GM21423 (cell line): ENCODE data around the gene MMP21.
A peak's percentile ranks its signal among the peaks of the same experiment; 100 is the strongest.

Source experiments
- ATAC-seq: cut with Tn5 transposase; IDR thresholded peaks from one replicate; pipeline ENCODE4 v1.9.1; 2021; ENCODE audit warnings: mild to moderate bottlenecking, moderate library complexity; ENCODE audit not compliant: unreplicated experiment

The MMP21 gene

DNA sequence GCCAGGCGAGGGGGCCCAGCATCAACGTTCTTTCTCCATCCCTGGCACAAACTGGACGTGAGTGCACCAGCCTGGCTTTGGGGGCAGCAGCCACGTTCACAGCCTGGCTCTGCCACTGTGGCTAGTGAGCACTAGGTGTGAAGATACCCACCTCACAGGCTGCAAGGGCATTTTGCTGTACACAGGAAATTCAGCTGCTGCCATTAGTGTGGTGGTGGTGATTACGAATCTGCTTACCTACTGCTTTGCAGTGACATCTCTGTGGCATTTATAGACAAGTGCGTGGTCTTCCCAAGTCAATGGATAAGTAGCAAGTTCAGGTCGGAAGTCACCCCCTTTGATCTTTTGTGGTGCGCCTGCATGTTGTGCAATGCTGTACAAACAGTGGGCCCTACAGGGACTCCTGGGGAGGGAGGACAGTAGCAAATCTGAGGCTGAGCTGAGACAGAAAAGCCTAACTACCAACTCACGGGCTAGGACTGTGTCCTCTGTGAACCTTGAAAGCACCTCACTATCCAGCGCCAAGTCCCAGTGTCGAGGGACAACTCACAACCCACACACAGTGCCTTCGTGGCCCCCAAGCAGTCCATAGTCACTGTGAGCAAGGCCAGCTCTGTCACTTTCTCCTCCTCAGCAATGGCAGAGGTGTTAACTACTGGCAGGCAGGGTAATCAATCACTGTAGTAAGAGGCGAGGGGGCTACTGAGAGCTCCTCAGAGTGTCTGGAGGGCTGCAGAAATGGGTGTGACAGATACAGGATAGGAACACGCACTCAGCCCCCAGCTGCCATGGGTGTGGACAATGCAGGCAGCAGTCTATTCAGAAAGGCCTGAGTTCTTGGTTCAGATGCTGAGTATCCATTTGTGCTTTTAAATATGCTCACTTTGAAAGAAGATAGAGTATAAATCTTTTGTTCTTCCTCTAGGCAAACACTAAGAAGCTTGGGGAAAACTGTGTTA lies 17.0 kb upstream of the MMP21 start:
- no peak for ATAC-seq

DNA sequence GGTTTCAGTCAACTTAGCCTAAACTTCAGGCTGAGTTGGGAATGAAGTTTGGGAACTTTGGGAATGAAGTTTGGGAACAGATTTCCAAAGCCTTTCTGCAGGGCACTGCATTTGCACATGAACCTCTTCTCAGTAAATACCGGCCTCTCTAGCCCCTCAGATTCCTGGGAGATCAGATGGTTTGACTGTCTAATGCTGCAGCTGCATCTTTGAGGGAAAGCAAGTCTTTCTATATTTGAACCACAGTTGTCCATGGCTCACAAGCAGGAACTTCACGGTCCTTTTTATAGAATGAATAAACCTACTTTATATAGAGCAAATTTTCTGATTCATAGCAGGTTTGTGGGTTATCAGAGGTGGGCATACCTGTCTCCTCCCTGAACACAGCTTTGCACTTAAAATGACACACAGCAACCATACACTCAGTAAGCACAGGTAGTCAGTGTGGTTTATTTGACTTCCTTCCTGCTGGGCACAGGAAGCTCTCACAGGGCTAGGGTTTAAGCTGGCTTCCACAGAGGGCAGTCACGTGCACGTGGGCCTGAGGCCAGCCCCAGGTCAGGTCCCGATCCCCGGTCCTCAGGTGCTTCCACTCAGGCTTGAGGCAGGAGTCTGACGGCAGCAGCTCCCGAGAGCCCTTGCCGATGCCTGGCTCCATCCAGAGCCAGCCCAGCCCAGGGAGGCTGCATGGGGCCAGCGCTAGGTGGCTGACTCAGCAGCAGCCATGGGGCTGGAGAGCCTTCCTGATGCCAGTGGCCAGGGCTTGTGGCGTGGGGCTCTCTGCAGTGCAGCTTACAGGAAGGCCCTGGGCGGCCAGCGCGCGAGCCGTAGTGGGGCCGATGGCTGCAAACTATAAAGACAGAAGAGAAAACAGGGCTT lies 12.8 kb upstream of the MMP21 start:
- no peak for ATAC-seq

DNA sequence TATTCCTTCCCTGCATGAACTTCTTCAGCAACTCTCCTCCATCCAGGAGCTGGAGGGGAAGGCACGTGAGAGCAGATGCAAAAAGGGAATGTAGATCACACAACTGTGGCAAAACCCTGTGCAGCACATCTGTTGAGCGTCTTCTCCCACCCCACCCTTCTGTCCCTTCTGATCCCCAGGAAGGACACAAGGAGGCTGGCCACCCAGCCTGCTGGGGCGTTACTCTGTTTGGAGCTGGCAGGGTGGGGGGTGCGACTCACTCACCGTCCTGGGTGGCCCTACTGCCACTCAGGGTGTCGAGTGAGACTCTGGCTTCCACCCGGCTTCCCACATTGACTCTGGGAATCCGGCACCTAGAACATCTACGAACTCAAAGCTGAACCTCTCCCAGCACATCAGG lies 10.2 kb upstream of the MMP21 start:
- no peak for ATAC-seq

DNA sequence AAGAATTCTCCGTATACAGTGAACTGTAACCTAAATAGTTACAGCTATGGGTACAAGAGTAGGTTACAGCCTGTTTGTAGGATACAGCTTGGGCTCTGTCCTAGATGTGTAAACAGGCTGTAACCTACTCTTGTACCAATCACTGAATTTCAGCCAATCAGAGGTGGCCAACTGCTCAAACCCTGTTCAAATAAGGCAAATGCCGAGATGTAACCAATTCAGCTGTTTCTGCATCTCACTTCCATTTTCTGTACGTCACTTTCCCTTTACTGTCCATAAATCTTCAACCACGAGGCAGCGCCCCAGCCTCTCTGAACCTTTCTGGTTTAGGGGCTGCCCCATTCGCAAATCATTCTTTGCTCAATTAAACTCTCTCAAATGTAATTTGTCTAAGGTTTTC lies 8.3 kb upstream of the MMP21 start:
- peak; percentile 85 for ATAC-seq

DNA sequence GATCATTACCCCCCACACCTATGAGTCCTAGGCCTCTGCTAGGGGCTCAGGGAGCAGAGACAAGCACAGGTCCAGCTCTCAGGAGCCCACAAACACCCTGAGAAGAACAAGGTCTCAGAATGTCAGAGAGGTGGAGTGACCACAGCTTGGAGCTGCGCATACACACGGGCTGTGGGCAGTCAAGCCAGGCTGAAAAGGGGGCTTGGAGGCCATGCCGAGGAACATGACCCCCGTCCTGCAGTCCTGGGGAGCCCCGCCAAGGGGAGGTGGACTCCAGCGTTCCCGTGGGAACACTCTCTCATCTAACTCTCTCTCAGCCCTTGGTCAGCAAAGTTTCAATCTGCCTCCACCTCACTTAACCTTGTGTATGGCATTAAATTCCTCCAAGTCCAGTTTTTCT lies 7.8 kb upstream of the MMP21 start:
- ATAC-seq = no peak

DNA sequence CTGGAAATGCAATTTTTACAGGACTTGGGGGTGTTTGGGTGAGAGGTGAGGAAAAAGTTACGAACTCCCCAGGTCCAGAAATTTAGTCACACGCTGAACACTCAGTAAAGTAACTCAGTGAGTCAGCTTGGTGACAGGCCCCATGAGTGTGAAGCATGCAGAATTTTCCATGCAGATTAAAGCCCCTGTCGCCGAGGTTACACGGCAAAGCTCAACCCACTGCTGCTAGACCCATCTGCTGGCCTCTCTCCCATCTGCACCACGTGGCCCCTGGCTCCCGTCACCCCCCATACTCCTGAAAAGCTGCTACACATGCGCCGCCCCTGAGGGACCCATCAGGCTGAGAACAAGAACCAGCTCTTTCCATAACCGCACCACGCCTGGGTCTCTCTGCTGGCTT lies 7.0 kb upstream of the MMP21 start:
- ATAC-seq = no peak

DNA sequence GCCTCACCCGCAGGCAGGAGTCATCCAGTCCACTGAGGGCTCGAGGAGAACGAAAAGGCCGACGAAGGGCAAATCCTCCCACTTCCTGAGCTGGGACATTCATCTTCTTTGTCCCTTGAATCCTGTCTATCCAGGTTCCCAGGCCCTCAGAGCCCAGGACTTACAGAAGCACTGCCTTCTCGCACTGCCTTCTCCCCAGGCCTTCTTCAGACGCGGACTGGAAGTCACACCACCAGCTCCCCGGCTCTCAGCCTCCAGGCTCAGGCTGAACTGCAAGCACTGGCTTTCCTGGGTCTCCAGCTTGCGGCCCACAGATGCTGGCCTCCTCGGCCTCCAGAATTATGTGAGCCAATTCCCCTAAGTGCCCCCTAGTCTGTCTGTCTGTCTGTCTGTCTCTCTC lies 6.4 kb upstream of the MMP21 start:
- no peak for ATAC-seq

DNA sequence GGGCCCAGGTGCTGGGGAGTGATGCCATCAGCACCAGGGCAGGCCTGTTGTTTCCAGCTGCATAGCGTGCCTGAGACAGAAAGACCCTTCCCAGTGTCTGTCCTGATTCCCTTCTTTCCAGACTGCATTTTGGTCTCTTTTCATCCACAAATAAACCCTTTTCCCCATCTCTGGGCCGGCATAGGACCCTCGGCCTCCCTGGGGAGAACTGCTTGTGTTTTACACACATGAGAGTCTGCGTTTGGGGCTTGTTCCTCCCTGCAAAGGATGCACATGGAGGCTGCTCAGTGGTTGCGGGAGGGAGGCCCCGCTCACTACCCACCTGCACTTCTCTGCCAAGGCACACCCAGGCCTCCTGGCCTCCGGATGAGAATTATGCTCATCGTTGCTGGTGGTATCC lies 5.8 kb upstream of the MMP21 start:
- no peak for ATAC-seq

DNA sequence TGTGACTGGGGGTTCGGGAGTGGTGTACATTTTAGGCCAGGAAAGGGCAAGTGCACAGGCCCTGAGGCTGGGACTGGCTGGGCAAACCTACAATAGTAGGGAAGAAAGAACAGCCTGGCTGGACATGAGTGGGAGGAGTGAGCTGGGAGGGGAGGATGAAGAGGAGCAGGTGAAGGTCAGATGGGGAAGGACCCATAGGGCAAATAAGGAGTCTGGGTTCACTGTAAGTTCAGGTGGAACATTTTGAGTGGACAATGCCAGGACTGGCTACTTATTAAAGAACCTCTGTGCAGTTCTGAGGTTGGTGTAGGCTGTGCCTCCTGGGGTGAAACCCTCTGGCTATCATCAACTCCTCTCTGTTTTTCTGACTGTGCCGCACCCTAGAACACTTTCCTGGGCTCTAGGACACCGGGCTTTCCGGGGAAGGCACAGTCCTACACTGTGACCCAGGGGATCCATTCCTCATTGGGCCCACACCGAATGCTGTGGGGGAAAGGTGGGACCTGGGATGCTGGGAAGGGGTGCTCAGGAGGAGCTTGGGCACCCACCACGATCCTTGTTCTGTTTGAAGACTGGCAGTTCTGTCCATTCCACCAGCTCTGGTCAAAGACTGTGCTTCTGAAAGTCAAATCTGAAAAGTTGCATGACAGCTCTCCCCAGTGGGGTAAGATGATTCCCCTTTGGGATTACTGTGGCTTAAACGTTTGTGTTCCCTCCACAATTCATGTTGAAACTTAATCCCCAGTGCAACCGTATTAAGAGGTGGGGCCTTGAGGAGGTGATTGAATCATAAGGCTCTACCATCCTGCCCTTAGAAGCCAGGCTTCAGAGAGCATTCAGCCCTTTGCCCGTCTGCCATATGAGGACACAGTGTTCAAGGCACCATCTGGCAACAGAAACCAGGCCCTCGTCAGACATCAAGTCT lies 4.0 kb upstream of the MMP21 start:
- ATAC-seq = no peak

DNA sequence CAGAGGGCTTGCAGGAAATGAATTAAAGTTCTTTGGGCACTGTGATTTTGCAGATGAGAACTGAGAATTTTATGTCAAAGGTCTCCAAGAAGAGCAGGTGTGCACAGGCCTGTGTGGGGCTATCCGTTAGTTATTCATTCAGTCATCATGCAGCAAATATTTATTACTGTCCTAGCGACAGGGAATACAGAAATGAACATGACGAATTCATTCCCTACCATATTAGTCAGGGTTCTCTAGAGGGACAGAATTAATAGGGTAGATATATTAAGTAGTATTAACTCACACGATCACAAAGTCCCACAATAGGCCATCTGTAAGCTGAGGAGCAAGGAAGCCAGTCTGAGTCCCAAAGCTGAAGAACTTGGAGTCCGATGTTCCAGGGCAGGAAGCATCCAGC lies 2.9 kb upstream of the MMP21 start:
- ATAC-seq = no peak

DNA sequence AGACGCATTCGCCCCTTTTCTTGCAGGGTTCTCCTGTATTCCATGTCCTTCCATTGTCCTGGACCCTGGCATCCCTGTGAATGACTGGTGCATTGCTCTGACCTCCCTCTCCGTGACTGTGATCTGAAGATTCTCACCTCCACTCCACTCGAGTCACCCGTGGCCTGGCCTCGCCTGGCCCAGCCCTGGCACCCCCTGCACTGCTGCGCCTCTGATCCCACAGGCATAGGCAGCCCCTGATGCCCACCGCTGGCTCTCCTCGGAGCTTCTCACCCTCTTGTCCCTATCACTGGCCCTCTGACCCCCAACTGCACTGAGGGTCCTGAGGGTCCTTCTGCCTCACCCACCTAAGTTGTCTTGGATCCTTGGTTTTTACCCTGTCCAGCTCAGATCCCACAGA lies 2.2 kb upstream of the MMP21 start:
- ATAC-seq = no peak

DNA sequence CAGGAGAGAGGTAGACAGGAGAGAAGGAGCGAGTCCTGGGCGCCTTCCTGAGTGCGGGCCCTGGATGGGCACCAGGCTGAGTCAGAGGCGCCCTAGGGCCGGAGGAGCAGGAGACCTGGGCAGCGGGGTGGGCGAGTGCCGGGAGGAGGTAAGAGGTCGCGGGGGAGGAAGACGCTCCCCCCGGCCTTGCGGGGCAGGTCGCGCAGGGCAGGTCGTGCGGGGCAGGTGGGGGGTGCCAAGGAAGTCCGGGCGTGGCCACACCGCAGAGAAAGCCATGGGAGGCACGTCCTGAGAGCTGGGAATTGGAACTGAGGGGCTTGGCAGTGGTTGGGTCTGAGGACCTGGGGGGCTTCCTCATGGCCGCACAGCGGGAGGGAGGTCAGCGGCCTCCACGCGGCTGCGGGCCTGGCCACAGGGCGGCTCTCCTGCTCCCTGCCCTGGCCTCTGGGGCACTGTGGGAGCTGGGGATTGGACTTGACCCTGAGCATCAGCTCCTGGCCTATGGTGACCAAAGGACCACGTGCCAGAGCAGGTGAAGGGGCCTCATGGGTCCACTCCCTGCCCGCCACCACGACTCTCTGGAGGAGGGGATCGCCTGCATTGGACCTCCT lies 935 bp downstream of the MMP21 start:
- no peak for ATAC-seq

DNA sequence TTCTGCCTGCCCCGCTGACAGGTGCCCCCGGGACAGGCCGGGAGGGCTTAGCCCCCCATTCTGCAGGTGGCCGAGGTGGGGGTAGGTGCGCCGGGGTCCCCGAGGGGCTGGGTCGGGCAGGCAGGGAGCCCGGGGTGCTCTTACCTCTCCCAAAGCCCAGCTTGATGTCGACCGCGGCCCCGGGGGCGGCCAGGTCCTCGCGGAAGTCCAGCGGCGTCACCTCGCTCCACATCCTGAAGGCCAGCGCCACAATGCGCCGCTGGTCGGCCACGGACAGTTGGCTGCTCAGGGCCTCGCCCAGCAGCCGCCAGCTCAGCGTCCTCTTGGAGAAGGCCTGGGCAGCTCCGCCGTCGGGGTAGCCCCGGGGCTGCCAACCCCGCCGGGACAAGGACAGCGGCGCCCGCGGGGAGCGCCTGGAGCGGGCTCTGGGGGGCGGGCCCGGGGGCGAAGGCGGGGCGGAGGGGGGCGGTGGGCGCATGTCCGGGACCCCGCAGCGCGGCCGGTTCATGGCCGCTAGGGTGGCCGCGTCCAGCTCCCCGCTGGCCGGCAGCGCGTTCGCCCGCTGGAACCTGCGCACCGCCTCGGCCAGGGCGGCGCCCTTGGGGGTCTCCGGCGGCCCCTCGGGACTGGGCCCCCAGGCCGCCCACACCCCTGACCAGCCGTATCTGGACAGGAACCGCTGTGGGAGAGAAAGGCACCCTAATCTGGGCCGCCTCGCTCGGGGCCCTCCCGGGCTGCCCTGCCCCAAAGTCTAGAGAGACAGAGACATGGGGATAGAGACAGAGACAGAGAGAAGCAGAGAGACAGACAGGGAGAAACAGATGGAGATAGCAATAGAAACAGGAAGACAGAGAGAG lies 1.7 kb downstream of the MMP21 start:
- no peak for ATAC-seq

DNA sequence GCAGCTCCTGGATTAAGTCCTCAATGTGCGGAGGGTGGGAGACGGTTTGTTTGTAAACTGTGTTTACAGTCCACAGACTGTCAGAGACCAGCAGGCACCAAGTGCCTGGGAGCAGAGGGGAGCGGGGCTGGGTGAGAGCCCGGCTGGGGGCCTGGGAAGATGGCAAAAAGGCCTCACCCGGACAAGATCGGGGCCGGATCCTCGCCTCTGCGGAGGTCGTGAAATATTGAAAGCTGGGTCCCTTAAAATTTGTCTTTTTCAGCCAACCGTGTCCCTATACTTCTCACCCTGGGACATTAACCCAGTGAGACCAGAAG lies 2.8 kb downstream of the MMP21 start:
- ATAC-seq = no peak

DNA sequence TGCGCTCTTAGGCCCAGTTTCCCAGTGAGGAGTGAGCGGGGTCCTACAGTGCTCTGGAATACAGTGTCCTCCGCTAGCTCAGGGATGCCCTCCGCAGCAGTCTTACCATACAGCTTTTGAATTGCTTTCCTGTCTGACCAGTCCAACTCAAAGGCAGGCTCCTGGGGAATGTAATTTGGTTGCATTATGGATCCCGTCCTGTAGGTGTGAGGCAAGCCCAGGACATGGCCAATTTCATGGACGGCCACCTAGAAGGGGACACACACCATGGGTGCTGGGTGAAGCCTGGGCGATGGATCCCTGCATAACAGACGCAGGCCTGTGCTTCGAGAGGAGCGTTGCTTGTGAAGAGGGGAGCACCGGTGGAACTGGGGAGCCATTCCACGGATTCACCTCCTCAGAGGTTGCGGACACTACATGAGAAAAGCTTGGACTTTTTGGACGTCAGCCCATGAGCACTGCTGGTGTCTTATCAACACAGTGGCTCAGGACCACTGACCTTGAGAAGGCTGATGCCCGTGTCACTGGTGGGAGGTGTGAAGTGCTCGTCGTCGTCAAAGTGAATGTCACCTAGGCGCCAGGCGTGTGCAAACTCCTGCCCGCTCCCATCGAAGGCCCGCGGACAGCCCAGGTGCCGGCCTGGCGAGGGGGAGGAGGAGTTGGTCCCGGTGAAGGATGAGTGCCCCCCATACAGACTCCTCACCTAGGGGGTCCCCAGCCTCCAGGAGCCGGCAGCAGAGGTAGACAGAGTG lies 3.3 kb downstream of the MMP21 start:
- no peak for ATAC-seq

DNA sequence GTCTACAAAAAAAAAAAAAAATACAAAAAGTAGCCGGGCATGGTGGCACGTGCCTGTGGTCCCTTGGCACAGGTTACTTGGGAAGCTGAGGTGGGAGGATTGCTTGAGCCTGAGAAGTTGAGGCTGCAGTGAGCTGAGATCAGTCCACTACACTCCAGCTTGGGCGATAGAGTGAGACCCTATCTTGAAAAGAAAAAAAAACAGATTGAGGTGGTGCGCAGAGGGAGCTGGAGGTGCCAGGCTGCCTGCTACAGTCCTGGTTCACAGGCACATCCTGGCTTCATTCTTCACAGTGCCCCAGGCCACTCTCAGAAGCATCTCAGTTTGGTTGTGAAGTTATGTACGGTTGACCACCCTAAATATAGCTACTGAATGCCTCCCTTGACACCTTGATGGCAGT lies 4.8 kb downstream of the MMP21 start:
- ATAC-seq = no peak

DNA sequence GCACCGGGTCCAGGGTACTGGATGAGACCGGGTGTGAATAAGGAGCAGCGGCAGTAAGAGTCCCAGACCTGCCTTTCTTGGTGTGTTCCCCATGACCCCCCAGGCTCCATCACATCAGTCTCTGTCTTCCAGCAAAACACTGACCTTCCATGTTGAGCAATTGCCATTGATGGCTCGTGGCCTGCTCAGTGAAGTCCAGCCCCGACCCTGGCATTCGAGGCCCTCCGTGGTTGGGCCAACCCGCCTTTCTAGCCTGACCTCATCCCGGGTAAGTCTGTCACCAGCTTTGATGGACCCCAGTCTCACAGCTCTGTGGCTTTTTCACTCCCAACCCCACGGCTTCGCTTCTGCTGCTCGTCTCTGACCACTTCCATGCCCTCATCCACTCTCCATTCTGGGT lies 6.4 kb downstream of the MMP21 start:
- ATAC-seq = no peak

DNA sequence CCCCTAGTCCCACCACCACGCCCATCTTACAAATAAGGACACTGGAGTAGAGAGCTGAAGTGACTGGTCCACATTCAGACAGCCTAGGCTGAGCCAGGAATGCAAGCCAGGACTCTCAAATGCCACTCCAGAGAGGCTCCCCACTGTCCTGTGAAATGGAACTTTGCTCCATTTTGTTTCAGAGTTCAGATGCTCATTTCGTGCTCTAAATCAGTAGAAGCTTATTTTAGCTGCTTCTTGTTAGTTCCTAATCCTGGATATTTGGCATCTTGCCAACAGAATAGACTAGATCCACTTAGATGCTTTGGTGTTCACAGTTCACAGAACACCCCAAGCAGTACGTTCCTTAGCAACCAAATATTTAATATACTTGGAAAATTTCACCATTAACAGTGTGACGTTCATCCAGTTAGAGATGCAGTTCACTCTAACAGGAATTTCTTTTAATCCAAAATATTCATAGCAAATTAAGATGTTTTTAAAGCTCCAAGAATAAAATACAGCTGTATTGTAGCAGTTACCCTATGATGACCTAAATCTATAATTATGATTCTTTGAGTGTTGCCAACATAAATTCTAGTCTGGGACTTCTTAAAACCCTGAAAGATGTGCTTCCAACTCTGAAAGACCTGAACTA lies 7.3 kb downstream of the MMP21 start:
- no peak for ATAC-seq

DNA sequence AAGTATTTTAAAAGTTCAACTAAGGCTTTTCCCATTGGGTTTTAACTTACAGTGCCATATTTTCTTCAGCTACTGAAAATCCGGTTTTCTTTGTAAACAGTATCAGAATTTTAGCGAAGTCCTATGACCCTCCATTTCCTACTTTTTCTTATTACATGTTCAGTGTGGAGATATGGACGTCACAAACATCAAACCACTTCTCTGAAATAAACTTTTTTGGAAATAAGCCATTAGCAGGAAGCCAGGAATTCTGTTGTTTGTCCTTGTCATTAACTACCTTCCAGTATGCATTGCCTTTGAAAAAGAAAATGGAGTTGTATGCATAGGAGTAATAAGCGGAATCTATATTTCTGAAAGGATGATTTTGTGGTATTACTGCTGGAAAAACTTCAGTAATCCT lies 9.1 kb downstream of the MMP21 start:
- no peak for ATAC-seq
